HEK293 (cell line): ENCODE measurements around the gene ZNF17.

Experiments used
- CTCF ChIP-seq: fragments of 450-650 bp; formaldehyde crosslinking; IDR thresholded peaks from 2 replicates; pipeline ENCODE4 v1.5.1; 2016; ENCODE audit warnings: missing biosample characterization, missing genetic modification characterization
- KLF16 ChIP-seq: fragments of 450-650 bp; formaldehyde crosslinking; IDR thresholded peaks from 2 replicates; pipeline ENCODE4 v1.5.1; 2017; ENCODE audit warnings: missing biosample characterization, missing genetic modification characterization
- YY1 ChIP-seq: fragments of 450-650 bp; formaldehyde crosslinking; IDR thresholded peaks from 2 replicates; pipeline ENCODE4 v1.5.1; 2018; ENCODE audit warnings: missing biosample characterization, missing genetic modification characterization
- ZNF146 ChIP-seq: fragments of 450-650 bp; formaldehyde crosslinking; IDR thresholded peaks from 2 replicates; pipeline ENCODE4 v1.5.1; 2016; ENCODE audit warnings: missing biosample characterization, missing genetic modification characterization
- ZNF175 ChIP-seq: fragments of 450-650 bp; formaldehyde crosslinking; IDR thresholded peaks from 2 replicates; pipeline ENCODE4 v1.5.1; 2016; ENCODE audit warnings: missing biosample characterization, missing genetic modification characterization
- ZNF23 ChIP-seq: fragments of 450-650 bp; formaldehyde crosslinking; IDR thresholded peaks from 2 replicates; pipeline ENCODE4 v1.5.1; 2016; ENCODE audit warnings: missing biosample characterization, missing genetic modification characterization, borderline replicate concordance
- ZNF792 ChIP-seq: fragments of 450-650 bp; formaldehyde crosslinking; IDR thresholded peaks from 2 replicates; pipeline ENCODE4 v1.5.1; 2016; ENCODE audit warnings: missing biosample characterization, missing genetic modification characterization
- ZSCAN4 ChIP-seq: fragments of 450-650 bp; formaldehyde crosslinking; IDR thresholded peaks from 2 replicates; pipeline ENCODE4 v1.5.1; 2017; ENCODE audit warnings: missing biosample characterization, missing genetic modification characterization
- TF ChIP-seq, protein P1 (sequence below): fragments of 450-650 bp; formaldehyde crosslinking; IDR thresholded peaks from 2 replicates; pipeline ENCODE4 v1.5.1; 2016; ENCODE audit warnings: missing biosample characterization, missing genetic modification characterization

DNA sequence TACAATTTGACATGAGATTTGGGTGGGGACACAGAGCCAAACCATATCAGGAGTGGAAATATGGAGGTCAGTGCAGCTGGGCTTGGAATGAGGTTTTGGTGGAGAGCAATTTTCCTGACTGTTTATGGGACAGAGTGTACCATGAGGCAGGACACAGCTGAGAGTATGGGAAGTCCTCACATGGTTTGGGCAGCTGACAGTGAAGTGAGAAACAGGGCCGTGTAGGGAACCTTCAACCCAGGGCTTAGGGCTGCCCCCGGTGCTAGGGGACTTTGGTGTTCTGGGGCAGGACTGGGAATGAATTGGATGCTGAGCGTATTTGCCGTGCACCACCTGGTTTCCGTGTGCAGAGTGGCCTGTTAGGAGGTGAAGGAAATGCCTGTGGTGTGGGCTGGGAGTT is 15.3 kb upstream of the ZNF17 start:
- no peak for TF ChIP-seq KLF16
- no peak for TF ChIP-seq CTCF (tag by site-specific recombination)
- TF ChIP-seq ZNF23 (tag by site-specific recombination) = no peak
- TF ChIP-seq ZNF792 (tag by site-specific recombination) = no peak
- no peak for TF ChIP-seq YY1 (tag by site-specific recombination)
- TF ChIP-seq ZSCAN4 (tag by site-specific recombination) = no peak
- TF ChIP-seq ZNF146 (tag by site-specific recombination) = no peak
- TF ChIP-seq ZNF175 (tag by site-specific recombination) = no peak
- TF ChIP-seq, protein P1, sequence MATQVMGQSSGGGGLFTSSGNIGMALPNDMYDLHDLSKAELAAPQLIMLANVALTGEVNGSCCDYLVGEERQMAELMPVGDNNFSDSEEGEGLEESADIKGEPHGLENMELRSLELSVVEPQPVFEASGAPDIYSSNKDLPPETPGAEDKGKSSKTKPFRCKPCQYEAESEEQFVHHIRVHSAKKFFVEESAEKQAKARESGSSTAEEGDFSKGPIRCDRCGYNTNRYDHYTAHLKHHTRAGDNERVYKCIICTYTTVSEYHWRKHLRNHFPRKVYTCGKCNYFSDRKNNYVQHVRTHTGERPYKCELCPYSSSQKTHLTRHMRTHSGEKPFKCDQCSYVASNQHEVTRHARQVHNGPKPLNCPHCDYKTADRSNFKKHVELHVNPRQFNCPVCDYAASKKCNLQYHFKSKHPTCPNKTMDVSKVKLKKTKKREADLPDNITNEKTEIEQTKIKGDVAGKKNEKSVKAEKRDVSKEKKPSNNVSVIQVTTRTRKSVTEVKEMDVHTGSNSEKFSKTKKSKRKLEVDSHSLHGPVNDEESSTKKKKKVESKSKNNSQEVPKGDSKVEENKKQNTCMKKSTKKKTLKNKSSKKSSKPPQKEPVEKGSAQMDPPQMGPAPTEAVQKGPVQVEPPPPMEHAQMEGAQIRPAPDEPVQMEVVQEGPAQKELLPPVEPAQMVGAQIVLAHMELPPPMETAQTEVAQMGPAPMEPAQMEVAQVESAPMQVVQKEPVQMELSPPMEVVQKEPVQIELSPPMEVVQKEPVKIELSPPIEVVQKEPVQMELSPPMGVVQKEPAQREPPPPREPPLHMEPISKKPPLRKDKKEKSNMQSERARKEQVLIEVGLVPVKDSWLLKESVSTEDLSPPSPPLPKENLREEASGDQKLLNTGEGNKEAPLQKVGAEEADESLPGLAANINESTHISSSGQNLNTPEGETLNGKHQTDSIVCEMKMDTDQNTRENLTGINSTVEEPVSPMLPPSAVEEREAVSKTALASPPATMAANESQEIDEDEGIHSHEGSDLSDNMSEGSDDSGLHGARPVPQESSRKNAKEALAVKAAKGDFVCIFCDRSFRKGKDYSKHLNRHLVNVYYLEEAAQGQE (tag by site-specific recombination) = no peak
